ENCODE data around the gene TRNAU1AP.
"Not testable (repeated sequence)": the region's sequence is repeated elsewhere in the genome, so short reads cannot be mapped to it uniquely, and the experiment has no call there.

Gene TRNAU1AP

GRCh38 chr1:28522537-28522936 lies 30.3 kb upstream of the TRNAU1AP start:
- not testable (repeated sequence) for DNase-seq

DNA sequence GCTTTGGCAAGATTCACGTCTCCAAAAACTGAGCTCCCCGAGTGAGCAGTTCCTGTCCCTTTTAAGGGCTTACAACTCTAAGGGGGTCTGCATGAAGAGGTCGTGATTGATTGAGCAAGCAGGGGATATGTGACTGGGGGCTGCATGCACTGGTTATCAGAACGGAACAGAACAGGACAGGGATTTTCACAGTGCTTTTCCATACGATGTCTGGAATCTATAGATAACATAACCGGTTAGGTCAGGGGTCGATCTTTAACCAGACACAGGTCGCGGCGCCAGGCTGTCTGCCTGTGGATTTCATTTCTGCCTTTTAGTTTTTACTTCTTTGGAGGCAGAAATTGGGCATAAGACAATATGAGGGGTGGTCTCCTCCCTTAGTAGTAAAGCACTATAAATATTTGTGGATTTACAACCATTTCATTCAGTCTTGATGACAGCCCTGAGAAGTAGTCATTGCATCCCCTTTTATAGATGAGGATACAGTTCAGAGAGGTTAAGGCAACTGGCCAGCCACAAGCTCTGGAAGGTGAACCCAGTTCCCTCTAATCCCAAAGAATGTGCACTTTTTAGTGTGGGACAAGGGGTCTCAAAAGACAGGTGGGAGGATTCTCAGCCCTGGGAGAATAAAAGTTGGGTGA lies 27.8 kb upstream of the TRNAU1AP start:
- DNase-seq: not testable (repeated sequence)

DNA sequence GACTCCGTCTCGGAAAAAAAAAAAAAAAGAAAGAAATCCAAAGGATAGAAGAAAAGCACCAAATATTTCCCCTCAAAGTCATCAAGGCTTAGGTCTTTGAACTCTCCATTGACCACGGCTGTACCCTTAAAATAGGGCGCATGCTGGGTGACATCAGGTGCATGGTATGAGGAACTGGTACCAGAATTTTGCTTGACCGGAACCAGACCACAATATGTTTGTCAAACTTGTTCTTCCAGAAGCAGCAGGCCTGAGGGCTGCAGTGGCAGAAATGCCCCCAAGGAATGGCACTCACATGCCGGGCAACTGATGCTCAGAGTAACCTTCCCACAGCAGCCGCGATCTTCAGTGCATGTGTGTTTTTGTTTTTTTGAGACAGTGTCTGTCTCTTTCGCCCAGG lies 26.0 kb upstream of the TRNAU1AP start:
- no peak for DNase-seq

- no peak for DNase-seq
Measured at GRCh38 chr1:28530456-28530855, 22.4 kb upstream of the TRNAU1AP start.

DNA sequence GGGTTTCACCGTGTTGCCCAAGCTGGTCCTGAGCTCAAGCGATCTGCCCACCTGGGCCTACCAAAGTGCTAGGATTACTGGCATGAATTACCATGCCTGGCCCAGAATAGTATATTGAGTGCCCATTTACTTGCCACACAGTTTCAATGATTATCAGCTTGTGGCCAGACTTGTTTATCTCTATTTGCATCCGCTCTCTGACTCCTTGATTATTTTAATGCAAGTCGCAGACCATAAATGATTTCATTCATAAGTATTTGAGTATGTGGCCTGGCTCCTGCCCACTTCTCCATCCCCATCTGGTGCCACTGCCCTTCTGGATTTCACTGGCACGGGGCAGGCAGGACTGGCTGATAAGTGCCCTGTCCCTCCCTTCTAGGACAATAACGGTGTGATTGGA lies 18.2 kb upstream of the TRNAU1AP start:
- DNase-seq: no peak

DNA sequence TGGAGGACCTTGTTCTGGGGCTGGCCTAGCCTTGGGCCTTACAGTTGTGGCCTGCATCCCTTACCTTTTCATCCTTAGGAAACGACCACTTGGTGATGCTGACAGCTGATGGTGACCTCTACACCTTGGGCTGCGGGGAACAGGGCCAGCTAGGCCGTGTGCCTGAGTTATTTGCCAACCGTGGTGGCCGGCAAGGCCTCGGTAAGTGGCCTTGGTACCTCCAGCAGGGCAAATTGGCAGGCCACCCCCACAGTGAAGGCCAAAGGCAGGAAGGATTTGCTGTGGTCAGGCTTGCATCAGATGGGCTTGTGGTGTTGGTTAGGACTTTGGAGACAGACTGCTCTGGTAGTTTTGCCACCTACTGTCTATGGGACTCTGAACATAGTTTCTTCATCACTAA lies 17.7 kb upstream of the TRNAU1AP start:
- no peak for DNase-seq

- DNase-seq: no peak
Measured at GRCh38 chr1:28537457-28538199, 15.3 kb upstream of the TRNAU1AP start.

DNA sequence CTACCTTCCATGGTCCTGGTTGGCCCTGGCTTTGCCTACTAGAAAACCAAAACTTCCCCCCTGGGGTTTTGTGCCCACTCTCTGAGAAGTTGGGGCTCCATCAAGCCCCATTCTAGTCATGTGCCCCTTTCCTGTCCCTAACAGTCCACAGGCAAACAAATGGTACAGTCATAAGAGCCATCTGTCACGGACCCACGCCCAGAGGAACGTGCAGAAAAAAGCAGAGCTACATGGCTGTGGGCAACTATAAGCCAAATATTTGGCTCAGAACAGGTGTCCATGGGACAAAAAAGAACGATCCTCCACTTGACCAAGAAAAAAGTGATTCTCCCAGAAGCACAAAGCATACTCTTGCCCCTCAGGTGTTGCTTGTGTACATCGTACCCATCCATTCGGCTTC lies 14.6 kb upstream of the TRNAU1AP start:
- no peak for DNase-seq

DNA sequence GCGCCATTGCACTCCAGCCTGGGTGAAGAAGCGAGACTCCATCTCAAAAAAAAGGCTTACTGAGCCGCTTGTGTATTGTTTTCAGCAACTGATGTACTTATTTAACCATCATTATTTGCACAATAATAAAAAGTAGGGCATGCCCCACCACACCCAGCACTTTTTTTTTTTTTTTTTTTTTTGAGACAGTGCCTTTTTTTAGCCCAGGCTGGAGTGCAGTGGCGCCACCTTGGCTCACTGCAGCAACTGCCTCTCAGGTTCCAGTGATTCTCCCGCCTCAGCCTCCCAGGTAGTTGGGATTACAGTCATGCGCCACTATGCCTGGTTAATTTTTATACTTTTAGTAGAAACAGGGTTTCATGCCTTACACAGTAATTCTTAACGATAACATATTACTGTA lies 12.2 kb upstream of the TRNAU1AP start:
- DNase-seq: no peak

DNA sequence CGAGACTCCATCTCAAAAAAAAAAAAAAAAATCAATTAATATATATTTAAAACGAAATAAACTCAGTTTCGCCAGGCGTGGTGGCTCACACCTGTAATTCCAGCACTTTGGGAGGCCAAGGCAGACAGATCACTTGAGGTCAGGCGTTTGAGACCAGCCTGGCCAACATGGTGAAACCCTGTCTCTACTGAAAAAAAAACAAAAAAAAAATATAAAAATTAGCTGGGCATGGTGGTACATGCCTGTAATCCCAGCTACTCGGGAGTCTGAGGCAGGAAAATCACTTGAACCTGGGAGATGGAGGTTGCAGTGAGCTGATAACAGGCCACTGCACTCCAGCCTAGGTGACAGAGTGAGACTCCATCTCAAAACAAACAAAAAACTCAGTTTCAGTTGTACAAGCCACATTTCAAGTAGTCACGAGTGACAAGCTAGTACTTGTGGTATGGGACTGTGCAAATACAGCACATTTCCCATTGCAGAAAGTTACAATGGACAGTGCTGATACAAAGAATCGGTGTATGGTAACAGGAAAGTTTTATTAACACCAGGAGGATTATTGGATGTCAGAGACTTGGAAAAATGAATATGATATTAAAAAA lies 11.4 kb upstream of the TRNAU1AP start:
- DNase-seq: not testable (repeated sequence)

DNA sequence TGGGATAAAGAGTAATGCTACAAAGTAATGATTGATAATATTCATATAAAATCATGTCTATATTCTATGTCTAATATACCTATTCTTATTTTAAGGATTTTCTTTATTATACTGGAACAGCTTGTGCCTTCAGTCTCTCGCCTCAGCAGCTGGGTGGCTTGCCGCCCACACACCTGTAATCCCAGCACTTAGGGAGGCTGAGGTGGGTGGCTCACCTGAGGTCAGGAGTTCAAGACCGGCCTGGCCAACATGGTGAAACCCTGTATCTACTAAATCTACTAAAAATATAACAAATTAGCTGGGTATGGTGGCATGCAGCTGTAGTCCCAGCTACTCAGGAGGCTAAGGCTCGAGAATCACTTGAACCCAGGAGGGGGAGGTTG lies 7.6 kb upstream of the TRNAU1AP start:
- DNase-seq: no peak

DNA sequence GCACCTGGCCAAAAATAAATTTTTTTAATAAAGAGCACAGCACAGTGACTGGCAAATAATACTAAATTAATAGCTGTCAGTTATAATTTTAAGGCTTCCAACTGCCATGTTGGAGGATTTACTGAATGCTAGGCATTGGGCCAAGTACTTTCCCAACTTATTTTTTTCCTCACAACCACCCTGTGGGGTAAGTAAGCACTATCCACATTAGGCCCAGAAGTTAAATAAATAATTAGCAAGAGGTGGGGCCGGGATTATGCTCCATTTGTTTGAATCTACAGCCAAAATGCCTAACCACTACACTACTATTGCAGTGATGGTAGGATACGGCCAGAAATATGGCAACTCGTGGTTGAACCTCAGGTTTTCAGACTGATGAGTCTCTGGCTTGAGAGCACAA lies 4.6 kb upstream of the TRNAU1AP start:
- no peak for DNase-seq

DNA sequence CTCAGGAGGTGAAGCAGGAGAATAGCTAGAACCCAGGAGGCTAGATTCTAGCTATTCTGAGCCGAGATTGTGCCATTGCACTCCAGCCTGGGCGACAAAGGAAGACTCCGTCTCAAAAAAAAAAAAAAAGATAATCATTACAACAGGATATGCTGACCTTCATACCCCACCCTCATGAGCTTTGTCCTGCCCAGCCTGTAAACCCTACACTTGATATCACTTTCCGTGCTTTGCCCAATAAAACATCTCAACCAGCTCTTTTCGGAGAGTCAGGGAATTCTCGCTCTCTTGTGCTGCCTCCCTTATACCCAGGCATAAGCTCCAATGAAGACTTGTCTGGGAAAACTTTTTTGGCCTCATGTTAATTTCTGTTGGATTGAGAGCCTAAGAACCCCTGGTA lies 1.5 kb upstream of the TRNAU1AP start:
- DNase-seq: no peak

GRCh38 chr1:28560886-28561285 lies 8.0 kb downstream of the TRNAU1AP start:
- peak; percentile 62 for DNase-seq

GRCh38 chr1:28564310-28564709 lies 11.4 kb downstream of the TRNAU1AP start:
- DNase-seq: no peak

DNA sequence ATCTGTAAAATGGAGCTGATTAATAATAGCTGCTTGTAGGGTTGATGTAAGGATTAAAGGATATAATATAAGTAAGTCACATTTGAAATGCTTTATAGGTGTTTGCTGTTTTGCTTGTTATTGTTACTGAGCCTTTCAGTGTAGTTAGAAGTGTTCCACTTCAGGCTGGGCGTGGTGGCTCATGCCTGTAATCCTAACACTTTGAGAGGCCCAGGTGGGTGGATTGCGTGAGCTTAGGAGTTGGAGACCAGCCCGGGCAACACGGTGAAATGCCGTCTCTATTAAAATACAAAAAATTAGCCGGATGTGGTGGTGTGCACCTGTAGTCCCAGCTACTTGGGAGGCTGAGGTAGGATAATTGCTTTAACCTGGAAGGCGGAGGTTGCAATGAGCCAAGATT lies 12.2 kb downstream of the TRNAU1AP start:
- no peak for DNase-seq

- no peak for DNase-seq
Measured at GRCh38 chr1:28565726-28566125, 12.8 kb downstream of the TRNAU1AP start.

GRCh38 chr1:28566931-28567330 lies 14.0 kb downstream of the TRNAU1AP start:
- no peak for DNase-seq

GRCh38 chr1:28571911-28572310 lies 19.0 kb downstream of the TRNAU1AP start:
- DNase-seq: no peak

- not testable (repeated sequence) for DNase-seq
Measured at GRCh38 chr1:28572891-28573290, 20.0 kb downstream of the TRNAU1AP start.

- DNase-seq: no peak
Measured at GRCh38 chr1:28573564-28573963, 20.7 kb downstream of the TRNAU1AP start.

- no peak for DNase-seq
Measured at GRCh38 chr1:28577052-28577678, 24.3 kb downstream of the TRNAU1AP start.

DNA sequence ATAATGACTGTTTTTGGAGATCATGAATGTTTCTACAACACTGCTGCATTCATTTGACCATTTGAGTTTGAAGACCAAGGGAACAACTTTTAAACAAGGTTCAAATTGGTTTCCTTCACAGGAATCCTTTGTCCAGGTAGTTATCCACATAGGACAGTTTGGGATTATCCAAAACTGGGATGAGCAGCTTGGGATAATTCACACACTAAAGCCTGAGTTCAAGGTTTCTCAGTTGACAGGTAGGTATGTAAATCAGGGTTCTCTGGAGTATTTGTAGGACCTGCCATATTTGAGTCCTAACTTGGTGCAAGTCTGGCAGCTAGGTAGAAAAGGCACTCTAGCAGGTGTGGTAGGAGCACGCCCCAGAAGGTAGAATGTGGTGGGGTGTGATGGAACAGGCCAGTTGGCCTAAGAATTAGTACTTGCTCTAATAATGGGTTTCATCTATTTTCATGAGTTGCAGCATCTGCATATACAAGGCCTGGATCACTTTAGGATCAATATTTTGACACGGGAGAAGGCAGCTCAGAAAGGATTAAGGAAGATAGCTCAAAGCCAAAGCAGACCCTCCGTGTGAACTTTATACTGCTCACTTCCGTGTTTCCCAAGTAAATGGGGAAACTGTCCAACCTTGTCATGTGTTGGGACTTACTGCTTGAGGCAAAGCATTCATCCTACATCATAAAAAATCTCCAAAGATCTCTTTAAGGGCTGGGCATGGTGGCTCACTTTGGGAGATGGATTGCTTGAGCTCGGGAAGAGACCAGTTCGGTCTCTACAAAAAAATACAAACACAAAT lies 25.1 kb downstream of the TRNAU1AP start:
- no peak for DNase-seq

Measured in NCI-H2107 (cell line).